Suprapubic skin (tissue), 4 donors: ENCODE data around the gene PHACTR2. TPM values are rescaled to one million over a fixed set of nuclear protein-coding genes. Genes with fewer than 3 reads are reported as not detected.
"Not testable (repeated sequence)": the region's sequence is repeated elsewhere in the genome, so short reads cannot be mapped to it uniquely, and the experiment has no call there.

Experiments used
- DNase-seq, 2 donors: peaks; one replicate each; pipeline ENCODE4 v3.0.0-alpha.2; 2019; ENCODE audit warnings: low spot score in 2 of 2
- H3K27ac ChIP-seq: fragments of 200-600 bp; sonication (generic); one replicate; pipeline ENCODE4 v1.5.1; 2019
- H3K27me3 ChIP-seq: fragments of 200-600 bp; sonication (generic); one replicate; pipeline ENCODE4 v1.5.1; 2019
- H3K36me3 ChIP-seq: fragments of 200-600 bp; sonication (generic); one replicate; pipeline ENCODE4 v1.5.1; 2019
- H3K4me1 ChIP-seq: fragments of 200-600 bp; sonication (generic); one replicate; pipeline ENCODE4 v1.5.1; 2019
- H3K4me3 ChIP-seq: fragments of 200-600 bp; sonication (generic); one replicate; pipeline ENCODE4 v1.5.1; 2019; ENCODE audit warnings: mild to moderate bottlenecking
- H3K9me3 ChIP-seq: fragments of 200-600 bp; sonication (generic); one replicate; pipeline ENCODE4 v1.5.1; 2019
- CTCF ChIP-seq, 2 donors: fragments of 200-600 bp in 1 of 2; fragments of 450-650 bp in 1 of 2; sonication (generic) in 1 of 2; IDR thresholded peaks; one replicate each; pipeline ENCODE4 v1.5.1; 2016 to 2019; ENCODE audit warnings: antibody characterized with exemption in 2 of 2, mild to moderate bottlenecking in 1 of 2, moderate library complexity in 1 of 2
- EP300 ChIP-seq: sonication (generic); formaldehyde crosslinking; IDR thresholded peaks from one replicate; pipeline ENCODE4 v1.6.1; 2017; ENCODE audit warnings: antibody characterized with exemption
- POLR2A ChIP-seq, 2 donors: fragments of 450-650 bp; IDR thresholded peaks; one replicate each; pipeline ENCODE4 v1.6.1; 2017; ENCODE audit warnings: antibody characterized with exemption in 2 of 2, mild to moderate bottlenecking in 2 of 2, moderate library complexity in 2 of 2
- POLR2AphosphoS5 ChIP-seq, 3 donors: sonication (generic); formaldehyde crosslinking; IDR thresholded peaks; one replicate each; pipeline ENCODE4 v1.6.1; 2017; ENCODE audit warnings: antibody characterized with exemption in 3 of 3
- WGBS: methylation state at CpG from one replicate; pipeline ENCODE4 v1.1.5; 2018; 5-methylcytosine and 5-hydroxymethylcytosine counted together
- total RNA-seq, 4 donors: library from RNA; depleted of rRNA; stranded (reverse); fragments of >200 nt; gene quantifications; one replicate each; pipeline ENCODE4 v1.1.0, GENCODE V29; 2016

PHACTR2 gene
- total RNA-seq, 4 donors from 2014 or later = 11.9 to 31.5 (median 20.9) TPM

- Histone ChIP-seq H3K4me1 (no peaks in the 10 kb centered on the region), H3K36me3 (no peaks in the 10 kb centered on the region), H3K27ac (no peak overlapping the region), H3K4me3 (no peak overlapping the region), H3K9me3 (no peaks in the 10 kb centered on the region), H3K27me3 (no peaks in the 10 kb centered on the region)
- 94% methylated on average over 2 of the region's 2 CpGs for WGBS
- TF ChIP-seq POLR2A (IDR thresholded peaks at IDR 0.05) = no peak
- TF ChIP-seq CTCF (IDR thresholded peaks at IDR 0.05) = no peak
- TF ChIP-seq EP300 = no peak
- TF ChIP-seq POLR2AphosphoS5 (IDR thresholded peaks at IDR 0.05) = no peak
- no peak for DNase-seq
These were observed 194.4 kb downstream of the PHACTR2 start for GRCh38 chr6:143872201-143872600.

GRCh38 chr6:143873600-143873999 is 195.8 kb downstream of the PHACTR2 start:
- 87% methylated on average over 4 of the region's 4 CpGs for WGBS
- not testable (repeated sequence) for DNase-seq, H3K9me3 ChIP-seq, H3K27ac ChIP-seq, H3K4me3 ChIP-seq, H3K36me3 ChIP-seq, H3K27me3 ChIP-seq, H3K4me1 ChIP-seq

- not testable (repeated sequence) for H3K27ac ChIP-seq, H3K36me3 ChIP-seq, H3K4me1 ChIP-seq, H3K4me3 ChIP-seq, H3K9me3 ChIP-seq, H3K27me3 ChIP-seq, DNase-seq
These were observed 196.7 kb downstream of the PHACTR2 start for GRCh38 chr6:143874503-143874902.

GRCh38 chr6:143877584-143878271 is 200.0 kb downstream of the PHACTR2 start:
- no peaks in the 10 kb centered on the region for H3K4me1 ChIP-seq
- WGBS = 62% methylated on average over 1 of the region's 1 CpG
- H3K27ac ChIP-seq = no peak overlapping the region
- DNase-seq = no peak
- TF ChIP-seq POLR2AphosphoS5 (IDR thresholded peaks at IDR 0.05) = no peak
- no peak for TF ChIP-seq EP300
- TF ChIP-seq CTCF (IDR thresholded peaks at IDR 0.05) = no peak
- no peak for TF ChIP-seq POLR2A (IDR thresholded peaks at IDR 0.05)
- H3K27me3 ChIP-seq = no peaks in the 10 kb centered on the region
- no peak overlapping the region for H3K4me3 ChIP-seq
- no peaks in the 10 kb centered on the region for H3K9me3 ChIP-seq
- no peaks in the 10 kb centered on the region for H3K36me3 ChIP-seq

GRCh38 chr6:143878272-143878760 is 200.6 kb downstream of the PHACTR2 start:
- DNase-seq = no peak
- H3K4me1 ChIP-seq = no peaks in the 10 kb centered on the region
- no peaks in the 10 kb centered on the region for H3K27me3 ChIP-seq
- H3K27ac ChIP-seq = no peak overlapping the region
- no peak overlapping the region for H3K4me3 ChIP-seq
- TF ChIP-seq EP300 = no peak
- TF ChIP-seq POLR2AphosphoS5 (IDR thresholded peaks at IDR 0.05) = no peak
- no peak for TF ChIP-seq CTCF (IDR thresholded peaks at IDR 0.05)
- TF ChIP-seq POLR2A (IDR thresholded peaks at IDR 0.05) = no peak
- WGBS = 97% methylated on average over 3 of the region's 3 CpGs
- no peaks in the 10 kb centered on the region for H3K36me3 ChIP-seq
- no peaks in the 10 kb centered on the region for H3K9me3 ChIP-seq

GRCh38 chr6:143880412-143880811 is 202.6 kb downstream of the PHACTR2 start:
- Histone ChIP-seq H3K4me1 (no peaks in the 10 kb centered on the region), H3K9me3 (no peaks in the 10 kb centered on the region), H3K4me3 (no peak overlapping the region), H3K36me3 (no peaks in the 10 kb centered on the region), H3K27me3 (no peaks in the 10 kb centered on the region), H3K27ac (no peak overlapping the region)
- TF ChIP-seq POLR2AphosphoS5 (IDR thresholded peaks at IDR 0.05) = no peak
- TF ChIP-seq POLR2A (IDR thresholded peaks at IDR 0.05) = no peak
- no peak for DNase-seq
- WGBS = 85% methylated on average over 2 of the region's 2 CpGs

Other genes with a start within 250 kb of the PHACTR2 start
- 10 to 100 TPM in 1 of 4 donors, 1 to 10 TPM in 3; 7.2 to 13.7 (median 8.1) TPM for gene ADAT2, start 227.3 kb upstream of the PHACTR2 start, total RNA-seq
- 10 to 100 TPM; 22.3 to 29.0 (median 24.2) TPM for gene PEX3, start 227.2 kb upstream of the PHACTR2 start, total RNA-seq
- 10 to 100 TPM in 2 of 4 donors, 1 to 10 TPM in 2; 4.7 to 15.5 (median 10.8) TPM for gene FUCA2, start 166.2 kb upstream of the PHACTR2 start, total RNA-seq
- gene LTV1, start 165.4 kb downstream of the PHACTR2 start, total RNA-seq = 10 to 100 TPM; 18.1 to 23.9 (median 20.3) TPM
- not detected for gene ZC2HC1B, start 186.5 kb downstream of the PHACTR2 start, total RNA-seq